Activated naive CD8-positive, alpha-beta T cell treated with anti-CD3 and anti-CD28 coated beads for 36 hours (primary cell): ENCODE measurements around the gene RFX2. TPM values are rescaled to one million over a fixed set of nuclear protein-coding genes. Genes with fewer than 3 reads are reported as not detected.

ENCODE experiments used
- DNase-seq: peaks from one replicate; pipeline ENCODE4 v3.0.0; 2021
- H3K27ac Mint-ChIP-seq: one replicate; pipeline ENCODE4 v1.8.0; 2022; ENCODE audit warnings: mild to moderate bottlenecking, moderate library complexity, mixed read lengths
- H3K27me3 Mint-ChIP-seq: one replicate; pipeline ENCODE4 v1.8.0; 2022; ENCODE audit warnings: mild to moderate bottlenecking, mixed read lengths
- H3K36me3 Mint-ChIP-seq: one replicate; pipeline ENCODE4 v1.8.0; 2021; ENCODE audit warnings: mild to moderate bottlenecking, mixed read lengths
- H3K4me1 Mint-ChIP-seq: one replicate; pipeline ENCODE4 v1.8.0; 2021; ENCODE audit warnings: mixed read lengths
- H3K4me3 Mint-ChIP-seq: one replicate; pipeline ENCODE4 v1.8.0; 2022; ENCODE audit warnings: mild to moderate bottlenecking, moderate library complexity, mixed read lengths
- H3K9me3 Mint-ChIP-seq: one replicate; pipeline ENCODE4 v1.8.0; 2022; ENCODE audit warnings: mixed read lengths
- total RNA-seq, 2 experiments: library from RNA; stranded (reverse); gene quantifications; one replicate each; pipeline ENCODE4 v1.2.3, GENCODE V29; 2021

Gene RFX2
- total RNA-seq, 2 experiments from 2014 or later: 9.5 to 10.3 TPM

GRCh38 chr19:6048348-6048747 lies 62.0 kb downstream of the RFX2 start:
- Mint-ChIP-seq H3K9me3 (no peaks in the 10 kb centered on the region), H3K27me3 (no peaks in the 10 kb centered on the region), H3K27ac (no peak overlapping the region), H3K36me3 (peaks cover 2% of the 10 kb centered on the region), H3K4me1 (peaks cover 7% of the 10 kb centered on the region), H3K4me3 (no peak overlapping the region)
- DNase-seq: no peak

DNA sequence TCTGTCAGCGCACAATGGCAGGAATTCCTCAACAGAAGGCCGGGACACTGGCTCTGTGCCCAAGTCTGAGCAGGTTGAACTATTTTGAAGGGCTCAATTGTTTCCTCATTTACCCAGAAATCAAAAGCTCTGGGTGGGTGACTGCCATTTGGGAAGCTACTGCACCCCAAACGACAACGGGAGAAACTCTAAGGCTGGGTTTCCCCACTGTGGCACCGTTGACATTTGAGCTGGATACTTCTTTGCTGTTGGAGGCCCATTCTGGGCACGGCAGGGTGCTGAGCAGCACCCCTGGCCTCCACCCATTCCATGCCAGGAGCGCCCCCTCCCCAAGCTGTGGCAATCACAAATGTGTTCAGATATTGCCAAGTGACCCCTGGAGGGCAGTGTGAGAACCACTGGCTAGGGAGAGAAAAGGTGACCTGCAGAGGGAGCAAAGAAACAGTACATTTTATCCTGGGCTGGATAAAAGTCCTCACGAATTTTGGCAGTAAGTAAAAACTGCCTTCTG lies 62.5 kb downstream of the RFX2 start:
- Mint-ChIP-seq H3K4me1 (peaks cover 7% of the 10 kb centered on the region), H3K36me3 (peaks cover 2% of the 10 kb centered on the region), H3K27me3 (no peaks in the 10 kb centered on the region), H3K27ac (no peak overlapping the region), H3K9me3 (no peaks in the 10 kb centered on the region), H3K4me3 (no peak overlapping the region)
- DNase-seq: no peak

- H3K27ac Mint-ChIP-seq: no peak overlapping the region
- H3K4me3 Mint-ChIP-seq: no peak overlapping the region
- no peak for DNase-seq
- no peaks in the 10 kb centered on the region for H3K9me3 Mint-ChIP-seq
- peaks cover 2% of the 10 kb centered on the region for H3K36me3 Mint-ChIP-seq
- H3K4me1 Mint-ChIP-seq: peaks cover 7% of the 10 kb centered on the region
- no peaks in the 10 kb centered on the region for H3K27me3 Mint-ChIP-seq
These were observed 63.0 kb downstream of the RFX2 start for GRCh38 chr19:6047256-6047655.

- H3K27ac Mint-ChIP-seq: no peak overlapping the region
- no peak overlapping the region for H3K4me3 Mint-ChIP-seq
These were observed 65.2 kb downstream of the RFX2 start for GRCh38 chr19:6045108-6045507.

DNA sequence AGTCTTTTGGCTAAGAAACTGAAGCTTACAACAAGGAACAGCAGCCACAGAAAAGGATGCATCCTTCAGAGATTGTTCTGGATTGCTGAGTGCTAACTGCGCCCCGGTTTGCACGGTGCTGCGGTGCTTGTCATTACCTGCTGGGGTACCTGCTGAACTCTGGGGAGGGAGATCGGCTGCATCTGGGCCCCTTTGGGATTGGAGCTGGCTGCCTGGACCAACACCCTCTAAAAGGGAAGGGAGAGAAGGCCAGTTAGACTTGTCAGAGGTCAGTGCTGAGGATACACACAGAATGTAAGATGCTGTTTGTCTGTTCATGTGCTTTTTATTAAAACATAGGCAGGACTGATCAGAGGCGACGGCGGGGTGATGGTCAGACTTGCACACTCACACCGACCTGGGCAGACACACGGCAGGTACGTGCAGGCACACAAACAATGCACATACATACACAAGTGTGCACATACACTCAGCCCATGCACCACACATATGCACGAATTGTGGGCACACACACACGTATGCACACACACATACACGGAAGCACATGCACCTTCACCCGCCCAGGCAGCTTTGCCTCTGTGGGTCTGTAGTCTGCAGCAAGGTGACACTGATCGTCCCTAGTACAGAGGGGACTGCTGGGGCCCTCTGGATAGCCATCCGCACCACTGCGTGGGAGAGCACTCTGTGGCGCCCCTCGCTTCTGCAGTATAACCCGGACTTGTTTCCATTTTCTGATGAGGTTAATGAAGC lies 66.1 kb downstream of the RFX2 start:
- Mint-ChIP-seq H3K36me3 (no peaks in the 10 kb centered on the region), H3K9me3 (no peaks in the 10 kb centered on the region), H3K4me3 (no peak overlapping the region), H3K27ac (no peak overlapping the region), H3K4me1 (peaks cover 11% of the 10 kb centered on the region), H3K27me3 (no peaks in the 10 kb centered on the region)
- no peak for DNase-seq

More at GRCh38 chr19:6045108-6045507, 65.2 kb downstream of the RFX2 start:
- H3K27me3 Mint-ChIP-seq: no peaks in the 10 kb centered on the region
- H3K9me3 Mint-ChIP-seq: no peaks in the 10 kb centered on the region
- DNase-seq: no peak
- H3K36me3 Mint-ChIP-seq: no peaks in the 10 kb centered on the region
- H3K4me1 Mint-ChIP-seq: peaks cover 7% of the 10 kb centered on the region

- H3K27me3 Mint-ChIP-seq: no peaks in the 10 kb centered on the region
- peaks cover 13% of the 10 kb centered on the region for H3K4me1 Mint-ChIP-seq
- H3K4me3 Mint-ChIP-seq: no peak overlapping the region
- no peaks in the 10 kb centered on the region for H3K9me3 Mint-ChIP-seq
- DNase-seq: no peak
- H3K36me3 Mint-ChIP-seq: peaks cover 3% of the 10 kb centered on the region
- no peak overlapping the region for H3K27ac Mint-ChIP-seq
These were observed 67.2 kb downstream of the RFX2 start for GRCh38 chr19:6042776-6043726.

DNA sequence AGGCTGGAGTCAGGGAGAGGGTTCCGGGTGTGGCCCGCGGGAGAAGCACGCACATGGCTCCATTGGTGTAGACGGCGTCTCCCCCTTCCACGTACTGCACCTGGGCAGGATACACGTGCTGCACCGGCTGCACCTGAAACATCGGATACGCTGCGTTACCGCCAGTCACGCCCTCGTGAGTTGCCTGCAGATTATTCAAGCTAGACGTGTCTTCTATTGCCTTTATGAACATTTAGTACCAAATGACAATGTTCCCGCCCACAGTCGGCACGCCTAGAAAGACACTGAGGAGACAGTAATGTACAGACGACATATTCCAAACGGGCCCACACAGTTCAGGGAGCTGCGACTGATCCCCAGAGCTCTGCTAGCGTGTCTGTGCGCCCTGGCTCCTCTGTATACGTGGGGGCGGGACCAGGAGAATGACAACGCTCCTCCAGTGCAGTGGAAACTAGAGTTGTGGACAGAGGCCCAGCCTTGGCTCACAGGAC lies 68.3 kb downstream of the RFX2 start:
- Mint-ChIP-seq H3K9me3 (no peaks in the 10 kb centered on the region), H3K27me3 (no peaks in the 10 kb centered on the region), H3K27ac (no peak overlapping the region), H3K4me3 (no peak overlapping the region), H3K36me3 (peaks cover 9% of the 10 kb centered on the region), H3K4me1 (peaks cover 17% of the 10 kb centered on the region)
- DNase-seq: no peak

GRCh38 chr19:6041071-6041470 lies 69.2 kb downstream of the RFX2 start:
- Mint-ChIP-seq H3K27me3 (no peaks in the 10 kb centered on the region), H3K4me1 (peaks cover 17% of the 10 kb centered on the region), H3K36me3 (peaks cover 9% of the 10 kb centered on the region), H3K4me3 (no peak overlapping the region), H3K27ac (no peak overlapping the region), H3K9me3 (no peaks in the 10 kb centered on the region)
- no peak for DNase-seq

- no peak overlapping the region for H3K4me3 Mint-ChIP-seq
- H3K27ac Mint-ChIP-seq: peak overlapping the region; percentile 74
- H3K27me3 Mint-ChIP-seq: no peaks in the 10 kb centered on the region
These were observed 70.6 kb downstream of the RFX2 start for GRCh38 chr19:6039566-6040225.

GRCh38 chr19:6038634-6039405 lies 71.5 kb downstream of the RFX2 start:
- Mint-ChIP-seq H3K4me3 (no peak overlapping the region), H3K4me1 (peaks cover 17% of the 10 kb centered on the region), H3K9me3 (no peaks in the 10 kb centered on the region), H3K36me3 (peaks cover 9% of the 10 kb centered on the region), H3K27ac (peak overlapping the region; percentile 74), H3K27me3 (no peaks in the 10 kb centered on the region)
- peak; percentile 62 for DNase-seq

More at GRCh38 chr19:6039566-6040225, 70.6 kb downstream of the RFX2 start:
- H3K9me3 Mint-ChIP-seq: no peaks in the 10 kb centered on the region
- peaks cover 9% of the 10 kb centered on the region for H3K36me3 Mint-ChIP-seq
- peaks cover 17% of the 10 kb centered on the region for H3K4me1 Mint-ChIP-seq
- no peak for DNase-seq

DNA sequence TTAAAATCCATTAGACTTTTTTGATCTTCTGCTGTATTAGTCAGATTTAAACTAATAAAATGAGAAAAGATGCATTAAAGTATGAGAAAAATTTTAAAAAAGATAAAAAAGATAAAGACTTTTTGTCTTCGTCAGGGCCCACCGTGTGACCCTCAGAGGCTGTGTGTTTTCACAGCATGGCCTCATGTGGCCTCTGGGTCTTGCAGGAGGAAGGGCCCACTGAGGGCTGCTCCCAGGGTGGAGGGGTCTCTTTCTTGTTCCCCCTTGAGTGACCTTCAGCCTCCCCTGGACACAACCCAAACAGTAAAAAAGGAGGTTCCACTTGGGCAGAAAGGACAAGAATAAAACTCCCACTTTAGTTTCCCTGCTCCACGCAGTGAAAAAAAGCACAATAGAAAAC lies 75.3 kb downstream of the RFX2 start:
- no peak overlapping the region for H3K27ac Mint-ChIP-seq
- peaks cover 9% of the 10 kb centered on the region for H3K36me3 Mint-ChIP-seq
- DNase-seq: no peak
- H3K4me3 Mint-ChIP-seq: no peak overlapping the region
- H3K4me1 Mint-ChIP-seq: peaks cover 17% of the 10 kb centered on the region
- no peaks in the 10 kb centered on the region for H3K27me3 Mint-ChIP-seq
- no peaks in the 10 kb centered on the region for H3K9me3 Mint-ChIP-seq

DNA sequence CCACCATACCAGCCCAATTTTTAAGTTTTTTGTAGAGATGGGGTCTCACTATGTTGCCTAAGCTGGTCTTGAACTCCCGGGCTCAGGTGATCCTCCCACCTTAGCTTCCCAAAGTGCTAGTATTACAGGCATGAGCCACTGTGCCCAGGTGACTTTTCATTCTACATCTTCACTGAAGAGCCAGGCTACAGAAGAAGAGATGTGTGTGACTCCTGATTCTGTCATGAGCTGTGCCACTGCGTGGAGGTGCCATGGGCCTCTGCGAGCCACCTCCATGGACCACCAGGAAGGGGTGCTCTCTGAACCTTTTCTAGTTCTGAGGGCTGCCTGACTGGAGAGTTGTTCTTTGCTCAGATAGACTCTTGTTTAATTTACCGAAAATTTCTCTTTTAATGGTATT lies 75.8 kb downstream of the RFX2 start:
- no peaks in the 10 kb centered on the region for H3K27me3 Mint-ChIP-seq
- no peak overlapping the region for H3K27ac Mint-ChIP-seq

DNA sequence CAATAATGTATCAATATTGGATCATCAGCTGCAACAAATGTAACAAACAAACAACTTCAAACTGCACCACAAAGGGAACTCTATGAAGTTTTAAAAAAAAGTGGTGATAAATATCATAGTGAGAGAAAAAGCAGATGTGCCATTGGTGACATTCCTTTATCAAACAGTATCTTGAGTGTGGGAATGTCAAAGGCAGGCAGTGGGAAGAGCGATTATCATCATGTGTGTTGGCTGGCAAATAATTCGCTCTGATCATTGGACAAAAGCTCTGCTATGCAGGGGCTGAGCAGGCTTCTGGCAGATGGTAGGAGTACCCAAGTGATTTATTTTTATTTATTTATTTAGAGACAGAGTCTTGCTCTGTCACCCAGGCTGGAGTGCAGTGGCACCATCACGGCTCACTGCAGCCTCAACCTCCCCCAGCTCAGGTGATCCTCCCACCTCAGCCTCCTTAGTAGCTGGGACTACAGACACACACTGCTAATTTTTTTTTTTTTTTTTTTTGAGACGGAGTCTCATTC lies 76.5 kb downstream of the RFX2 start:
- H3K9me3 Mint-ChIP-seq: no peaks in the 10 kb centered on the region
- DNase-seq: no peak
- H3K4me1 Mint-ChIP-seq: peaks cover 12% of the 10 kb centered on the region
- no peaks in the 10 kb centered on the region for H3K27me3 Mint-ChIP-seq
- no peak overlapping the region for H3K27ac Mint-ChIP-seq
- no peak overlapping the region for H3K4me3 Mint-ChIP-seq
- peaks cover 9% of the 10 kb centered on the region for H3K36me3 Mint-ChIP-seq

More for the DNA sequence above, 75.8 kb downstream of the RFX2 start:
- DNase-seq: no peak
- H3K36me3 Mint-ChIP-seq: peaks cover 9% of the 10 kb centered on the region
- peaks cover 19% of the 10 kb centered on the region for H3K4me1 Mint-ChIP-seq
- no peak overlapping the region for H3K4me3 Mint-ChIP-seq
- no peaks in the 10 kb centered on the region for H3K9me3 Mint-ChIP-seq

DNA sequence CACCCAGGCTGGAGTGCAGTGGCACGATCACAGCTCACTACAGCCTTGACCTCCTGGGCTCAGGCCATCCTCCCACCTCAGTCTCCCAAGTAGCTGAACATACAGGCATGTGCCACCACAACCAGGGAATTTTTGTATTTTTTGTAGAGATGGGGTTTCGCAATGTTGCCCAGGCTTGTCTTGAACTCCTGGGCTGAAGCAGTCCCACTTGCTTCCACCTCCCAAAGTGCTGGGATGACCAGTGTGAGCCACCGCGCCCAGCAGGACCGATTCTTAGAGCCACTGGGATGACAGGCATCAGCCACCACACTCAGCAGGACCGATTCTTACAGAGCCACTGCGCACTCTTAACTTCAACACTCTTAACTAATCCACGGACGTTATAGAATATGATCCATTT lies 77.5 kb downstream of the RFX2 start:
- peaks cover 3% of the 10 kb centered on the region for H3K36me3 Mint-ChIP-seq
- H3K27ac Mint-ChIP-seq: no peak overlapping the region
- DNase-seq: no peak
- H3K4me1 Mint-ChIP-seq: peaks cover 6% of the 10 kb centered on the region
- no peaks in the 10 kb centered on the region for H3K9me3 Mint-ChIP-seq
- no peaks in the 10 kb centered on the region for H3K27me3 Mint-ChIP-seq
- no peak overlapping the region for H3K4me3 Mint-ChIP-seq
